Measurements from ENCODE around the gene MVP. TPM values are rescaled to one million over a fixed set of nuclear protein-coding genes. Genes with fewer than 3 reads are reported as not detected.

MVP gene
- total RNA-seq, 2 experiments from 2014 or later, result 6.3 to 6.8 TPM

DNA sequence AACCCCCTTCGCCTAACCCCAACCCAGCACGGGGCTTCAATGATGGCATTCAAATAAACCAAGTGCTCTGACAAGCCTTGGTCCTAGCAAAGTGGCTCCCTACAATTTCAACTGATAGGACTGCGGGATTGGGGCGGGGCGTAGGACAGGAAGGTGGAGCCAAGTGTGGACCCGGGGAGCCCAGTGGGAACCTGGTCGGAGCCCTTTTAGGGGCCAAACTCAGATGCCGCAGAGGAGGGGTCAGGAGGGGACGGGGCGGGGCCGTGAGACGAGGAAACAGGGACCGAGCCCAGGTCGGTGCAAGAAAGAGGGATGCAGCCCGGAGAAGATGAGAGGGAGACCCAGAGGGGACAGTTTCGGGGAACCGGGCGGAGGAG lies 55.9 kb downstream of the MVP start:
- Histone ChIP-seq H4K20me1 (ENCODE audit: insufficient read depth, low read length) (no peaks in the 10 kb centered on the region), H3K79me2 (ENCODE audit: insufficient read depth, low read depth, low read length) (no peaks in the 10 kb centered on the region), H3K4me1 (ENCODE audit: insufficient read depth, low read length, poor library complexity, severe bottlenecking) (peaks cover 15% of the 10 kb centered on the region), H3K9me2 (ENCODE audit: insufficient read depth, low read length) (no peaks in the 10 kb centered on the region), H2AFZ (ENCODE audit: low read length) (no peak overlapping the region), H3K4me3 (ENCODE audit: low read depth, low read length, poor library complexity, severe bottlenecking) (no peak overlapping the region), H3K9me3 (ENCODE audit: low read length) (no peaks in the 10 kb centered on the region), H3K27ac (ENCODE audit: low read depth, low read length, poor library complexity, severe bottlenecking) (no peak overlapping the region), H3K4me2 (ENCODE audit: low read length) (no peak overlapping the region), H3K36me3 (ENCODE audit: insufficient read depth, low read length) (no peaks in the 10 kb centered on the region)
- intact Hi-C loops (cut with micrococcal nuclease; ENCODE audit: unreplicated experiment), result loop anchor here (5.0 kb wide), 1 partner anchor 146 kb away; the partner anchor contains the start of gene C16orf92
- BruUV-seq (replicated peaks), result no TSS peak
- ChIA-PET POLR2A (interaction anchor here (0.5 kb wide), 1 partner anchor 11 kb away, joined by 3 read pairs; no protein-coding TSS in a partner anchor), CTCF (ENCODE audit: unreplicated experiment) (no interaction called here)
- DNase-seq (ENCODE audit: low spot score), result no peak
- TF ChIP-seq, protein P1, sequence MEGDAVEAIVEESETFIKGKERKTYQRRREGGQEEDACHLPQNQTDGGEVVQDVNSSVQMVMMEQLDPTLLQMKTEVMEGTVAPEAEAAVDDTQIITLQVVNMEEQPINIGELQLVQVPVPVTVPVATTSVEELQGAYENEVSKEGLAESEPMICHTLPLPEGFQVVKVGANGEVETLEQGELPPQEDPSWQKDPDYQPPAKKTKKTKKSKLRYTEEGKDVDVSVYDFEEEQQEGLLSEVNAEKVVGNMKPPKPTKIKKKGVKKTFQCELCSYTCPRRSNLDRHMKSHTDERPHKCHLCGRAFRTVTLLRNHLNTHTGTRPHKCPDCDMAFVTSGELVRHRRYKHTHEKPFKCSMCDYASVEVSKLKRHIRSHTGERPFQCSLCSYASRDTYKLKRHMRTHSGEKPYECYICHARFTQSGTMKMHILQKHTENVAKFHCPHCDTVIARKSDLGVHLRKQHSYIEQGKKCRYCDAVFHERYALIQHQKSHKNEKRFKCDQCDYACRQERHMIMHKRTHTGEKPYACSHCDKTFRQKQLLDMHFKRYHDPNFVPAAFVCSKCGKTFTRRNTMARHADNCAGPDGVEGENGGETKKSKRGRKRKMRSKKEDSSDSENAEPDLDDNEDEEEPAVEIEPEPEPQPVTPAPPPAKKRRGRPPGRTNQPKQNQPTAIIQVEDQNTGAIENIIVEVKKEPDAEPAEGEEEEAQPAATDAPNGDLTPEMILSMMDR (conservative IDR thresholded peaks at IDR 0.05; ENCODE audit: low read length), result no peak
- no peak for TF ChIP-seq EZH2phosphoT487 (IDR thresholded peaks at IDR 0.05; ENCODE audit: borderline replicate concordance, low read depth, low read length)

DNA sequence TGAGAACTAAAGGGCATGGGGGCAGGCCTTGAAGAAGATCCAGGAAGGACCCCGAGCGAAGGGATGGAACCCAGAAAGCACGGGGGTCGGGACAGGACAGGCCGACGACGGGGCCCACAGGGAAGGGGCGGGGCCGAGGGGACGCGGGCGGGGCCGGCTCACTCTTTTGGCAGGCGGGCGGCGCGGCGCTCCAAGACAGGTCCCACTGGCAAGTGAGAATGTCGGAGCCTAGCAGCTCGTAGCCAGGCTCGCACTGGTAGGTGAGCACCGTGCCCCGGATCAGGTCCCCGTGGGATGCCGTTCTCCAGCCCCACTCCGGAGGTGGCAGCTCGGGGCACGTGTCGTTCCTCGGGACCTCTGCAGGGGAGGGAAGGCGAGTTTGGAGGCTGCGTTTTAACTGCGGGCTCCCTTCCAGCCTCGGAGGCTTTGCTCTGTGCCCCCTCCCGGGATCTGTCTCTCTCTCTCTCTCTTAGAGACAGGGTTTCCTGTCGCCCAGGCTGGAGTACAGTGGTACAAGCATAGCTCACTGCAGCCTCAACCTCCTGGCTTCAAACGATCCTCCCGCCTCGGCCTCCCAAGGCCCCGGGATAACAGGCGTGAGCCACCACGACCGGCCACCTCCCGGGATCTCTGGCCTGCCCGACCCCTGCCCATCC lies 56.5 kb downstream of the MVP start:
- Histone ChIP-seq H3K4me1 (ENCODE audit: insufficient read depth, low read length, poor library complexity, severe bottlenecking) (peaks cover 15% of the 10 kb centered on the region), H3K27ac (ENCODE audit: low read depth, low read length, poor library complexity, severe bottlenecking) (no peak overlapping the region), H3K79me2 (ENCODE audit: insufficient read depth, low read depth, low read length) (no peaks in the 10 kb centered on the region), H3K36me3 (ENCODE audit: insufficient read depth, low read length) (no peaks in the 10 kb centered on the region), H3K4me3 (ENCODE audit: low read depth, low read length, poor library complexity, severe bottlenecking) (peak overlapping the region; percentile 20), H3K9me2 (ENCODE audit: insufficient read depth, low read length) (no peaks in the 10 kb centered on the region), H3K9me3 (ENCODE audit: low read length) (no peaks in the 10 kb centered on the region), H4K20me1 (ENCODE audit: insufficient read depth, low read length) (no peaks in the 10 kb centered on the region), H3K4me2 (ENCODE audit: low read length) (peak overlapping the region; percentile 10; the same call in 1 of the 2 replicates), H2AFZ (ENCODE audit: low read length) (peak overlapping the region; percentile 33; the same call in 1 of the 2 replicates)
- no TSS peak for BruUV-seq (replicated peaks)
- TF ChIP-seq, protein P1 (conservative IDR thresholded peaks at IDR 0.05; ENCODE audit: low read length), result no peak
- TF ChIP-seq EZH2phosphoT487 (IDR thresholded peaks at IDR 0.05; ENCODE audit: borderline replicate concordance, low read depth, low read length), result no peak
- intact Hi-C loops (cut with micrococcal nuclease; ENCODE audit: unreplicated experiment), result loop anchor here (5.0 kb wide), 1 partner anchor 146 kb away; the partner anchor contains the start of gene C16orf92
- POLR2A ChIA-PET, result interaction anchor here (0.5 to 1.2 kb wide), 3 partner anchors 69 to 97 kb away, joined by 3 to 5 read pairs (median 3); partner anchors contain the start of gene TAOK2
- no peak for DNase-seq (ENCODE audit: low spot score)
- CTCF ChIA-PET (ENCODE audit: unreplicated experiment), result interaction anchor here (0.6 to 1.0 kb wide), 2 partner anchors 96 to 215 kb away, joined by 3 read pairs; no protein-coding TSS in a partner anchor

Data from OCI-LY7 (cell line).